Body of pancreas (tissue), 4 donors: Measurements from ENCODE around the gene NEDD4L. TPM values are rescaled to one million over a fixed set of nuclear protein-coding genes. Genes with fewer than 3 reads are reported as not detected.

Experiments used
- ATAC-seq: fragments of 150-250 bp; one replicate; pipeline ENCODE4 v1.9.1; 2016
- DNase-seq, 4 donors: peaks; one replicate each; pipeline ENCODE4 v3.0.0-alpha.2; 2019
- H3K27ac ChIP-seq, 4 donors: fragments of 200-600 bp; sonication (generic); 1 replicate in 3 of 4; 2 replicates in 1 of 4; pipeline versions ENCODE4 v1.5.1 to v1.6.1; 2016 to 2019; ENCODE audit warnings: mild to moderate bottlenecking in 1 of 4, mixed read lengths in 1 of 4, moderate library complexity in 1 of 4
- H3K27me3 ChIP-seq, 2 donors: fragments of 200-600 bp; sonication (generic); one replicate each; pipeline ENCODE4 v1.6.0; 2016; ENCODE audit warnings: mild to moderate bottlenecking in 1 of 2
- H3K36me3 ChIP-seq, 2 donors: fragments of 200-600 bp; sonication (generic); replicated peaks in 1 of 2; 2 replicates each; pipeline ENCODE4 v1.5.1; 2016; ENCODE audit warnings: low read depth in 2 of 2; ENCODE audit not compliant: insufficient read depth in 1 of 2
- H3K4me1 ChIP-seq: fragments of 200-600 bp; sonication (generic); one replicate; pipeline ENCODE4 v1.6.0; 2016
- H3K4me3 ChIP-seq, 2 donors: fragments of 200-600 bp; sonication (generic); 1 replicate in 1 of 2; 2 replicates in 1 of 2; pipeline ENCODE4 v1.5.1; 2016 to 2019
- H3K9me3 ChIP-seq, 3 donors: fragments of 200-600 bp; sonication (generic); 1 replicate in 2 of 3; 2 replicates in 1 of 3; pipeline ENCODE4 v1.5.1; 2016
- CTCF ChIP-seq, 7 experiments: fragments of 450-650 bp in 4 of 7; fragments of 200-600 bp in 3 of 7; sonication (generic) in 3 of 7; IDR thresholded peaks; one replicate each; pipeline ENCODE4 v1.5.1; 2016 to 2019; ENCODE audit warnings: antibody characterized with exemption in 7 of 7
- POLR2A ChIP-seq, 3 donors: fragments of 450-650 bp; IDR thresholded peaks; one replicate each; pipeline ENCODE4 v1.6.1; 2016; ENCODE audit warnings: antibody characterized with exemption in 3 of 3, mild to moderate bottlenecking in 2 of 3
- WGBS, 2 donors: methylation state at CpG; one replicate each; pipeline ENCODE4 v1.1.5; 2017; 5-methylcytosine and 5-hydroxymethylcytosine counted together
- intact Hi-C: fragments of 100-400 bp; cut with DNase I; formaldehyde crosslinking; loops from one replicate; pipeline ENCODE4 v1.15.1; 2023
- total RNA-seq, 2 donors: library from RNA; depleted of rRNA; stranded (reverse); fragments of >200 nt; gene quantifications; one replicate each; pipeline ENCODE4 v1.1.0, GENCODE V29; 2016

The NEDD4L gene
- total RNA-seq, 2 donors from 2014 or later: 105 to 108 TPM

- no peaks in the 10 kb centered on the region for H3K27me3 ChIP-seq
- H3K4me1 ChIP-seq: peaks cover 5% of the 10 kb centered on the region
- H3K4me3 ChIP-seq: no peak overlapping the region
- 74 to 77% methylated on average over 3 of the region's 3 CpGs for WGBS, 2 donors
- TF ChIP-seq POLR2A (IDR thresholded peaks at IDR 0.05) (no peak), CTCF (IDR thresholded peaks at IDR 0.05) (no peak)
- no peak overlapping the region for H3K27ac ChIP-seq
- ATAC-seq: no peak
- intact Hi-C loops: no loop called here
- DNase-seq: no peak
- no peaks in the 10 kb centered on the region for H3K9me3 ChIP-seq
- no peaks in the 10 kb centered on the region for H3K36me3 ChIP-seq
Observed at GRCh38 chr18:58004317-58004716, 39.7 kb upstream of the NEDD4L start.

- Histone ChIP-seq H3K27me3 (no peaks in the 10 kb centered on the region), H3K4me3 (no peak overlapping the region), H3K36me3 (no peaks in the 10 kb centered on the region), H3K4me1 (peaks cover 5% of the 10 kb centered on the region), H3K9me3 (no peaks in the 10 kb centered on the region), H3K27ac (no peak overlapping the region)
- DNase-seq: no peak
- intact Hi-C loops: no loop called here
- ATAC-seq: no peak
- TF ChIP-seq POLR2A (IDR thresholded peaks at IDR 0.05) (no peak), CTCF (IDR thresholded peaks at IDR 0.05) (no peak)
- WGBS, 2 donors: 80 to 86% methylated on average over 2 of the region's 2 CpGs
Observed at GRCh38 chr18:58005011-58005410, 39.0 kb upstream of the NEDD4L start.

GRCh38 chr18:58005885-58006523 is 38.0 kb upstream of the NEDD4L start:
- TF ChIP-seq POLR2A (IDR thresholded peaks at IDR 0.05) (no peak), CTCF (IDR thresholded peaks at IDR 0.05) (no peak)
- WGBS, 2 donors: 69 to 74% methylated on average over 3 of the region's 3 CpGs
- H3K27ac ChIP-seq: no peak overlapping the region
- no peaks in the 10 kb centered on the region for H3K27me3 ChIP-seq
- no peak overlapping the region for H3K4me3 ChIP-seq
- intact Hi-C loops: no loop called here
- H3K36me3 ChIP-seq: no peaks in the 10 kb centered on the region
- H3K9me3 ChIP-seq: no peaks in the 10 kb centered on the region
- DNase-seq (no peak), ATAC-seq (no peak)
- peaks cover 5% of the 10 kb centered on the region for H3K4me1 ChIP-seq

DNA sequence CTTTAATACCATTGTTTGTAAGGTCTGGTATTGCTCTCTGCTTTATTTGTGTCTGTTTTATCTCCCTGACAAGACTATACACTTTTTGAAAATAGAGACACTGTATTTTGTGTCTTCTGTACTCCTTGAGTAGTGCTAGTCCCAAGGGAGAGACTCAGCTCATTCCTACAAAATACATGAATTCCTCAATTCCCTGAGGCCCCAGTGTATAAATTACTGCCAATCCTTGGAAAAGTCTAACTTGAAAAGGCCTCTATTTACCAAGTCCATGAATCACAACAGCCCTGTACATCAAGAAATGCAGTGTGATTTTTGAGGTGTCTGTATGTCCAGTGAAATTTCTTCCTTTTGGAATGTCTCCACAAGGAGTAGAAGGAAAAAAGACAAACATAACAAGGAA is 34.9 kb upstream of the NEDD4L start:
- no peaks in the 10 kb centered on the region for H3K27me3 ChIP-seq
- H3K36me3 ChIP-seq: no peaks in the 10 kb centered on the region
- no peak overlapping the region for H3K27ac ChIP-seq
- DNase-seq (no peak), ATAC-seq (no peak)
- H3K4me1 ChIP-seq: peaks cover 15% of the 10 kb centered on the region
- H3K9me3 ChIP-seq: no peaks in the 10 kb centered on the region
- TF ChIP-seq POLR2A (IDR thresholded peaks at IDR 0.05) (no peak), CTCF (IDR thresholded peaks at IDR 0.05) (no peak)
- H3K4me3 ChIP-seq: no peak overlapping the region
- intact Hi-C loops: no loop called here

DNA sequence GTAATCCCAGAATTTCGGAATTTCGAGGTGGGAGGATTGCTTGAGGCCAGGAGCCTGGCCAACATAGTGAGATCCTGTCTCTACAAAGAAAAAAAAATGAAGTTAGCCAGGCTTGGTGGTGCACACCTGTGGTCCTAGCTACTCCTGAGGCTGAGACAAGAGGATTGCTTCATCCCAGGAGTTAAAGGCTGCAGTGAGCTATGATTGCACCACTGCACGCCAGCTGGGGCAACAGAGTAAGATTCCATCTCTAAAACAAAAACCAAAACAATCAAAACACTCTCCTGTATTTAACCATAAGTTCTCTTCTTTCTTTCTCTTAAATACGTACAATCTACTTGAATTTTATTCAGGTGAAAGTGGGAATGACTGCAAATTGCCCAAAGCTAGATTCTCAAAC is 33.8 kb upstream of the NEDD4L start:
- Histone ChIP-seq H3K36me3 (no peaks in the 10 kb centered on the region), H3K4me3 (no peak overlapping the region), H3K4me1 (peaks cover 19% of the 10 kb centered on the region), H3K27me3 (no peaks in the 10 kb centered on the region), H3K27ac (no peak overlapping the region), H3K9me3 (no peaks in the 10 kb centered on the region)
- WGBS, 2 donors: 83 to 91% methylated on average over 4 of the region's 4 CpGs
- ATAC-seq (no peak), DNase-seq (no peak)
- TF ChIP-seq CTCF (IDR thresholded peaks at IDR 0.05) (no peak), POLR2A (IDR thresholded peaks at IDR 0.05) (no peak)
- intact Hi-C loops: no loop called here
